ENCODE data around the gene CALN1.

DNA sequence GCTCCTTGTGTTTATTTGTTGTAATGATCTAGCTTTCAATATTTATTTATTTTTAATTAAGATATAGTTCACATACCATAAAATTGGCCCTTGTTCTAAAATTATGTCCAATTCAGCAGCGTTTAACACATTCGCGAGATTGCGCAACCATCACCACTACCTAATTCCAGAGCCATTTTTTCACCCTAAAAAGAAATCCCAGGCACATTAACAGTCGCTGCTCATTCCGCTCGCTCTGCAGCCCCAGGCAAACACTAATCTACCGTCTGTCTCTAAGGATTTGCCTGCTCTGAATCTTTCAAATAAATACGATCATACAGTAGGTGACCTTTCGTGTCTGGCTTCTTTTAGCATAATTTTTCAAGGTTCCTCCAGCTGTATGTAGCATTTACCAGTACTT lies 616.7 kb downstream of the CALN1 start:
- TF ChIP-seq CTCF (IDR thresholded peaks at IDR 0.05) = no peak
- no peak for TF ChIP-seq POLR2A (IDR thresholded peaks at IDR 0.05)

All from gastroesophageal sphincter (tissue), 3 donors.